Colon (tissue), 2 donors: ENCODE measurements around the gene ARHGAP32.
A peak's percentile ranks its signal among the peaks of the same experiment; 100 is the strongest.
"Not testable (repeated sequence)": the region's sequence is repeated elsewhere in the genome, so short reads cannot be mapped to it uniquely, and the experiment has no call there.

ENCODE experiments used
- FAIRE-seq: peaks from 2 replicates; lab custom pipeline; 2012; peaks lifted over from hg19 to GRCh38; lab: Jason Lieb, UNC
- donor health status: control.
- donor health status: control.

ARHGAP32 gene

GRCh38 chr11:129021295-129021694, 170.8 kb downstream of the ARHGAP32 start:
- peak; percentile 58 for FAIRE-seq

GRCh38 chr11:129018991-129019390, 173.1 kb downstream of the ARHGAP32 start:
- no peak for FAIRE-seq

- no peak for FAIRE-seq
Observed at GRCh38 chr11:129018126-129018525, 174.0 kb downstream of the ARHGAP32 start.

GRCh38 chr11:129013737-129014475, 178.2 kb downstream of the ARHGAP32 start:
- FAIRE-seq, result peak; percentile 95

GRCh38 chr11:129012880-129013279, 179.2 kb downstream of the ARHGAP32 start:
- no peak for FAIRE-seq

GRCh38 chr11:129006161-129006560, 186.0 kb downstream of the ARHGAP32 start:
- no peak for FAIRE-seq

- FAIRE-seq, result not testable (repeated sequence)
Observed at GRCh38 chr11:128999165-128999564, 193.0 kb downstream of the ARHGAP32 start.

GRCh38 chr11:128988242-128988970, 203.7 kb downstream of the ARHGAP32 start:
- no peak for FAIRE-seq

- FAIRE-seq, result no peak
Observed at GRCh38 chr11:128985880-128986279, 206.2 kb downstream of the ARHGAP32 start.

- FAIRE-seq, result no peak
Observed at GRCh38 chr11:128983023-128983422, 209.1 kb downstream of the ARHGAP32 start.

- no peak for FAIRE-seq
Observed at GRCh38 chr11:128981254-128981653, 210.9 kb downstream of the ARHGAP32 start.

- no peak for FAIRE-seq
Observed at GRCh38 chr11:128970598-128971190, 221.4 kb downstream of the ARHGAP32 start.

- no peak for FAIRE-seq
Observed at GRCh38 chr11:128968916-128969315, 223.2 kb downstream of the ARHGAP32 start.

- FAIRE-seq, result no peak
Observed at GRCh38 chr11:128967578-128967977, 224.5 kb downstream of the ARHGAP32 start.

- no peak for FAIRE-seq
Observed at GRCh38 chr11:128965485-128965884, 226.6 kb downstream of the ARHGAP32 start.

- FAIRE-seq, result no peak
Observed at GRCh38 chr11:128964463-128964930, 227.6 kb downstream of the ARHGAP32 start.

- FAIRE-seq, result no peak
Observed at GRCh38 chr11:128963744-128964325, 228.3 kb downstream of the ARHGAP32 start.

GRCh38 chr11:128962896-128963295, 229.2 kb downstream of the ARHGAP32 start:
- FAIRE-seq, result no peak

- FAIRE-seq, result no peak
Observed at GRCh38 chr11:128961645-128962044, 230.5 kb downstream of the ARHGAP32 start.

- FAIRE-seq, result no peak
Observed at GRCh38 chr11:128957202-128957482, 235.0 kb downstream of the ARHGAP32 start.

- no peak for FAIRE-seq
Observed at GRCh38 chr11:128956401-128957201, 235.5 kb downstream of the ARHGAP32 start.

GRCh38 chr11:128955636-128956035, 236.5 kb downstream of the ARHGAP32 start:
- FAIRE-seq, result no peak
